SK-N-MC (cell line): ENCODE data around the gene EME2.

Experiments used
- EZH2 ChIP-seq: fragments of 200-600 bp; sonication (generic); IDR thresholded peaks from one replicate; pipeline ENCODE4 v1.6.1; 2017; ENCODE audit warnings: antibody characterized with exemption
- FOXP2 ChIP-seq: optimal IDR thresholded peaks from 2 replicates; pipeline ENCODE3; 2011; ENCODE audit warnings: mild to moderate bottlenecking, moderate library complexity; ENCODE audit not compliant: insufficient read depth; ENCODE audit errors: extremely low read length, control extremely low read depth
- POLR2AphosphoS5 ChIP-seq: IDR thresholded peaks from 2 replicates; pipeline ENCODE4 v1.6.1; 2012; ENCODE audit warnings: mild to moderate bottlenecking, low read depth, low read length, borderline replicate concordance

GRCh38 chr16:1818873-1819525, 46.4 kb downstream of the EME2 start:
- no peak for TF ChIP-seq POLR2AphosphoS5
- no peak for TF ChIP-seq EZH2
- no peak for TF ChIP-seq FOXP2
